Measurements from ENCODE around the gene GPC6.

DNA sequence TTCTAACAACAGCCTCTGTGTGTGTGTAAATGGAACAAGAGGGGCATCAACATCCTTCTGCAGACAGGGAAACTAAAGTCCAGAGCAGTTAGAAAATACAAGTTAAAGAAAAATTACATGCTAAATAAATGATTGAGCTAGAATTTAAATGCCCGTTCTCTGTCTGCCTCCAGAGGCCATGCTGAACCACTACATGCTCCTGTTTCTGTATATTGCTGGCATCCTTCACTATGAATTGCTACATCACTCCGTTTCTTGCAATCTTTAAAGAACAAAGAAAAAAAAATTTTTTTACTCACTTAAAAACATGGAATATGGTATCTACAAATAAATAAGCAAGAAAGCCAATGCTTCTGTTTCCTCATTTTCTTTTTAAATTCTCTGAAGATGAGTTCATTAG lies 1205.0 kb downstream of the GPC6 start:
- TF ChIP-seq GATA2 (IDR thresholded peaks at IDR 0.05; ENCODE audit: low read depth, low read length) (no peak), GATA3 (IDR thresholded peaks at IDR 0.05; ENCODE audit: low read depth, low read length) (no peak)

Data from SH-SY5Y (cell line).